Nephron (organoid): ENCODE measurements around the gene LGR4.

Source experiments
- H3K27ac Mint-ChIP-seq, 3 experiments: 2 replicates each; pipeline ENCODE4 v1.8.0; 2020; ENCODE audit warnings: mixed read lengths in 3 of 3, mild to moderate bottlenecking in 2 of 3, moderate library complexity in 1 of 3
- H3K27me3 Mint-ChIP-seq: 2 replicates; pipeline ENCODE4 v1.8.0; 2021; ENCODE audit warnings: low read depth, mild to moderate bottlenecking, moderate library complexity, mixed read lengths
- H3K36me3 Mint-ChIP-seq: 2 replicates; pipeline ENCODE4 v1.8.0; 2020; ENCODE audit warnings: low read depth, mixed read lengths
- H3K4me1 Mint-ChIP-seq: 2 replicates; pipeline ENCODE4 v1.8.0; 2020; ENCODE audit warnings: mixed read lengths
- H3K4me3 Mint-ChIP-seq, 3 experiments: 2 replicates each; pipeline ENCODE4 v1.8.0; 2020; ENCODE audit warnings: mild to moderate bottlenecking in 3 of 3, mixed read lengths in 3 of 3, moderate library complexity in 2 of 3
- H3K9me3 Mint-ChIP-seq: 2 replicates; pipeline ENCODE4 v1.8.0; 2020; ENCODE audit warnings: mixed read lengths
- CTCF ChIP-seq, 3 experiments: fragments of 200-600 bp; sonication (generic); IDR thresholded peaks; one replicate each; pipeline ENCODE4 v1.5.0; 2021; ENCODE audit warnings: antibody characterized with exemption in 3 of 3; ENCODE audit not compliant: unreplicated experiment in 3 of 3

The LGR4 gene

GRCh38 chr11:27381238-27381666 is 91.3 kb downstream of the LGR4 start:
- H3K9me3 Mint-ChIP-seq: no peaks in the 10 kb centered on the region
- H3K36me3 Mint-ChIP-seq: peaks cover 62% of the 10 kb centered on the region
- H3K4me3 Mint-ChIP-seq: no peak overlapping the region
- no peaks in the 10 kb centered on the region for H3K27me3 Mint-ChIP-seq
- H3K27ac Mint-ChIP-seq: peak overlapping the region; percentile 10 to 72 (median 67)
- TF ChIP-seq CTCF (IDR thresholded peaks at IDR 0.05; ENCODE audit: unreplicated experiment in 3 of 3): no peak
- H3K4me1 Mint-ChIP-seq: peaks cover 4% of the 10 kb centered on the region

GRCh38 chr11:27380771-27381170 is 91.8 kb downstream of the LGR4 start:
- no peak for TF ChIP-seq CTCF (IDR thresholded peaks at IDR 0.05; ENCODE audit: unreplicated experiment in 3 of 3)
- peaks cover 4% of the 10 kb centered on the region for H3K4me1 Mint-ChIP-seq
- H3K9me3 Mint-ChIP-seq: no peaks in the 10 kb centered on the region
- H3K27me3 Mint-ChIP-seq: no peaks in the 10 kb centered on the region
- peak overlapping the region; percentile 10 to 72 (median 67) for H3K27ac Mint-ChIP-seq
- no peak overlapping the region for H3K4me3 Mint-ChIP-seq
- H3K36me3 Mint-ChIP-seq: peaks cover 64% of the 10 kb centered on the region

- Mint-ChIP-seq H3K36me3 (peaks cover 65% of the 10 kb centered on the region), H3K9me3 (no peaks in the 10 kb centered on the region), H3K4me3 (no peak overlapping the region), H3K27ac (no peak overlapping the region), H3K4me1 (peaks cover 4% of the 10 kb centered on the region), H3K27me3 (no peaks in the 10 kb centered on the region)
- no peak for TF ChIP-seq CTCF (IDR thresholded peaks at IDR 0.05; ENCODE audit: unreplicated experiment in 3 of 3)
Observed at GRCh38 chr11:27379449-27379848, 93.1 kb downstream of the LGR4 start.

GRCh38 chr11:27375370-27375769 is 97.2 kb downstream of the LGR4 start:
- Mint-ChIP-seq H3K4me1 (peaks cover 7% of the 10 kb centered on the region), H3K4me3 (no peak overlapping the region), H3K36me3 (peaks cover 66% of the 10 kb centered on the region), H3K9me3 (no peaks in the 10 kb centered on the region), H3K27me3 (no peaks in the 10 kb centered on the region), H3K27ac (no peak overlapping the region)
- no peak for TF ChIP-seq CTCF (IDR thresholded peaks at IDR 0.05; ENCODE audit: unreplicated experiment in 3 of 3)

GRCh38 chr11:27373856-27374602 is 98.6 kb downstream of the LGR4 start:
- no peak overlapping the region for H3K27ac Mint-ChIP-seq
- peaks cover 57% of the 10 kb centered on the region for H3K36me3 Mint-ChIP-seq
- no peak overlapping the region for H3K4me3 Mint-ChIP-seq
- no peaks in the 10 kb centered on the region for H3K27me3 Mint-ChIP-seq
- no peaks in the 10 kb centered on the region for H3K9me3 Mint-ChIP-seq
- H3K4me1 Mint-ChIP-seq: peaks cover 11% of the 10 kb centered on the region
- no peak for TF ChIP-seq CTCF (IDR thresholded peaks at IDR 0.05; ENCODE audit: unreplicated experiment in 3 of 3)

GRCh38 chr11:27373392-27373791 is 99.2 kb downstream of the LGR4 start:
- TF ChIP-seq CTCF (IDR thresholded peaks at IDR 0.05; ENCODE audit: unreplicated experiment in 3 of 3): no peak
- Mint-ChIP-seq H3K27me3 (no peaks in the 10 kb centered on the region), H3K4me1 (peaks cover 15% of the 10 kb centered on the region), H3K4me3 (no peak overlapping the region), H3K36me3 (peaks cover 56% of the 10 kb centered on the region), H3K27ac (no peak overlapping the region), H3K9me3 (no peaks in the 10 kb centered on the region)
